CD4-positive, alpha-beta T cell treated with Interleukin-15 for 1 hour (primary cell): ENCODE results near the gene ABHD17A.
"Not testable (repeated sequence)": the region's sequence is repeated elsewhere in the genome, so short reads cannot be mapped to it uniquely, and the experiment has no call there.

ENCODE experiments used
- DNase-seq: peaks from one replicate; pipeline ENCODE4 v3.0.0-alpha.2; 2020

ABHD17A gene

DNA sequence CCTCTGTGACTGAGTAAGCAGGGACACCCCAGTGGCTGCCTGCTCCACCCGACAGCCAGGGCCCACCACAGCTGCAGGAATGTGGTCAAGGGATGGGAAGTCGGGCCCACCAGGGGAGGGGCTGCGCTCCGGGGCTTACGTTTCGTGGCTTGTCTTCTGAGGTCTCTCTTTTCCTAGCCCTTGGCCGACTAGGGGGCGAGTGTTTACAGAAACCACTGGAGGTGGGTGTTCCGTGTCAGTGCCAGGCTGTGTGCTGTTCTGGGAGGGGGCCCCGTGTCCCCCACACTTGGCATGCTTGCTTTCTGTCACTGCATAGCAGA, 24.4 kb upstream of the ABHD17A start:
- DNase-seq = no peak

DNA sequence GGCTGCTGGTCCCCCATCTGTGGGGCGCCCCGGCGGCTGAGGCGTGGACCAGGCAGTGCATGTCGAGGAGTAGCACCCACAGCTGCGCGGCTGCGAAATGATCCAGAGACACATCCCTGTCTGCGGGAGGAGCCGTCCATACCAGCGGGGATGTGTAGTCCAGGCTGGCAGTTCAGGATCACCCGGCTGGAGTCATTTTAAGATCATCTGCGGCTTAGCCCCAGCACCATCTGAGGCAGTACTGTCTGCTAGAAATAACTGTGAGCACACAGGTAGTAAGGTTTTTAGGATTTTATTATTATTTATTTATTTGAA, 23.0 kb upstream of the ABHD17A start:
- no peak for DNase-seq

DNA sequence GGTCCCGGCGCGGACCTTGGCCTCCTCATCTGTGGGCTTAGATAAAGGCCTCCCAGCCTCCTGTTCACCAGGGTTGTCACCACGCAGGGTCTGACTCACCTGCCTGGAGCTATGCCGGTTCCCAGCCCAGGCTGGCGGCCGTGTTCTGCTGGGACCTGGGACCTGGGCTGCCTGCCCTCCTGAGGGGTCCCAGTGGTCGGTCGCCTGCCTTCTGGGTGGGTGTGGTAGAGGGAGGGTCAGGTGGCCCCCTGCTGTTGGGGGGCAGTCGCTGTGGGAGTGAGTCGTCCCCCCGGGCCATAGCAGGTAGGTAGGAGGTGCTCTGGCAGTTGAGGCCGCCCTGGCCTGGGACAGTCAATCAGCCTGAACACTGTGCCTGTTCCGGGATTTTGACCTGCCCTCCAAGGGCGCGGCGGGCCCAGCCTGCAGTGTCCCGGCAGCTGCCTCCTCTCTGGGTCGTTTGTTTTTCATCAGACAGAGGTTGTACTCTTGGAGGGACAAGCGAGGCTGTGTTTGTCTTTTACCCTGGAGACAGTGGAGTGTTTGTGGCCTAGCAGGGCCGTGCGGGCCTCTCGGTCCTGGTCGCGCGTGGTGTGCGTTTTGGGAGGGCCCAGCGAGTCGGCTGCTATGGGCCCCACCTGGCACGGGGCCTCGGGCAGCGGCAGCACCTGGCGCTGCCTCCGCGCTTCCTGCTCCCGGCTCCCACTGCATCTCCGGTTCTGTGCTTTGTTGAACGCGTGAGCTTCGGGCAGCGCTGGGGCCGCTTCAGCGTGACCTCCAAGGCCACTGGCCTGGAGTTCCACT, 22.5 kb upstream of the ABHD17A start:
- DNase-seq = no peak

DNA sequence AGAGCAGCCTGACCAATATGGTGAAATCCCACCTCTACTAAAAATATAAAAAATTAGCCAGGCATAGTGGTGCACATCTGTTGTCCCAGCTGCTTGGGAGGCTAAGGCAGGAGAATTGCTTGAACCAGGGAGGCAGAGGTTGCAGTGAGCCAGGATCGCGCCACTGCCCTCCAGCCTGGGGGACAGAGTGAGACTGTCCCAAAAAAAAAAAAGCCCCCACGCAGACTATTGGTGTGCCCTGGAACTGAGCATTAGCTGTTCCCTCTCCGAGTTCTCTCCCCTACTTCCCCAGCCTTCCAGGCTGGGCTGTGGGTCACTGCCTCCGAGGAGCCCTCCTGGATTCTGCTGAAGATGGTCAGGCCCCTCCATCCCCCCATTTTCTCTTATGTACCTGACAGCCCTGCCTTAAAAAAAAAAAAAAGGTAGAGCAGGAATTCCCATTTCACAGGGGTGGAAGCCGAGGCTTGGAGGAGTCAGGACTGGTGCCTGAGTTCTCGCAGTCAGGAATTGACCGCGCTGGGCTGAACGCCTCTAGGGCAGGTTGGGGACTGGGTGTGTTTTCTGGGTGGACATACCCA, 21.8 kb upstream of the ABHD17A start:
- DNase-seq = no peak

DNA sequence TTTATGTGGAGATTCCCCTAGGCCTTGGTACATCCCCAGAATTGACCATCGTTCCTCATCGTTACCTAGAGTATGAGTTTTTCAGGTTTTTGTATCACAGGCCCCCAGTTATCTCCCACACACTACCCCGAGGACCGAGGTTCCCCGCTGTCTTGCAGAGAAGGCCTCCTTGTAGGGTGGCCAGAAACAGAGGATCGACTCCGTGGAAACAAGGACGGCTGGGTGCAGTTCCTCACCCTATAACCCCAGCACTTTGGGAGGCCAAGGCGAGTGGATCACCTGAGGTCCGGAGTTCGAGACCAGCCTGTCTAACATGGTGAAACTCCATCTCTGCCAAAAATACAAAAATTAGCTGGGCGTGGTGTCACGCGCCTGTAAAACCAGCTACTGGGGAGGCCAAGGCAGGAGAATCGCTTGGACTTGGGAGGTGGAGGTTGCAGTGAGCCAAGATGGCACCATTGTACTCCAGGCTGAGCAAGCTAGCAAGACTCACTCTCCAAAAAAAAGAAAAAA, 20.6 kb upstream of the ABHD17A start:
- no peak for DNase-seq

DNA sequence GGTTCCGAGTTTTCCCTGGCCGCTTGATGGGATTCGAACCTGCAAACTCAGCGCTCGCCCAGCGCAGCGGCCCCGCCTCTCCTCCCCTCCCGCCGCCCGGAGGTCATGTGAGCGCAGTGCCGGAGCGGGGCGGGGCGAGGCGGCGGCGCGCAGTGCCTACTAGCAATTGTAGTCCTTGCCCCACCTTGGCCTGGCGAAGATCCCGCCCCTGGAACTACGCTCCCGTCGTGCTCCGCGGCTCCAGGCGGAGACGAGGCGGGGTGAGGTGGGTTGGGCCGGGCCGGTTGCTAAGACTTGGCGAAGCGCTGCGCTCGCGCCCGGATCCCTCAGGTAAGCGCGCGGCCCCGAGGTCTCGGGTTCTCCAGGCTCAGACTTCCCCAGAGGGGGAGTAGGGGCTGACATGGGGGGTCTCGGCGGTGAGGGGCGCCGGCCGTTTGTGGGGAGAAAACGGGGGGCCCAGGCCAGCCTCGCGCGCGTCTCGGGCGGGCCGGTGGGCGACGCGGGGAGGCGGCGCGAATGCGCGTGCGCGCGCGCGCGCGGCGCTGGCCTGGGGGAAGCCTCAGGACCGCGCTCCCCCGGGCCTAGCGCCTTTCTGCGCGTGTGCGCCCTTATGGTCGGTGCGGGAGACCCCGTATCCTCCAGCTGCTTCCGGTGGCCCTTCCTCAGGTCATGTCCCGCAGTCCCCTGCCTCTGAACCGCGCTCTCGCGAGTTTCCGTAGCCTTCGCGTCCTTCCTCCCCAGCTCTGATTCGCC, 20.0 kb upstream of the ABHD17A start, which contains the start of the genes ADAT3 and SCAMP4:
TSS of gene ADAT3 (plus strand) at position 290 of the 753 bp plus-strand sequence. CDS start 6,649 bp downstream, outside the sequence.
TSS of gene SCAMP4 (plus strand) at position 290 of the 753 bp plus-strand sequence. CDS start 9,621 bp downstream, outside the sequence.
- DNase-seq = peak; percentile 99

DNA sequence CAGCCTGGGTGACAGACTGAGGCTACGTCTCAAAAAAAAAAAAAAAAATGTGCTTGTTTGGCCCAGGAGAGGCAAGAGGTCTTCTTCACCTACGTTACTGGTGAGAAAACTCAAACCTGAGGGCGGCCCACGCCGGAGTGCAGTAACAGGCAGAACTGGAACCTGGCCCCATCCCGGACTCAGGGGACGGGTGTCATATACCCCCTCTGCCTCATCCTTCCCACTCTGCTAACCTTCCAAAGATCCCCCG, 19.5 kb upstream of the ABHD17A start:
- no peak for DNase-seq

DNA sequence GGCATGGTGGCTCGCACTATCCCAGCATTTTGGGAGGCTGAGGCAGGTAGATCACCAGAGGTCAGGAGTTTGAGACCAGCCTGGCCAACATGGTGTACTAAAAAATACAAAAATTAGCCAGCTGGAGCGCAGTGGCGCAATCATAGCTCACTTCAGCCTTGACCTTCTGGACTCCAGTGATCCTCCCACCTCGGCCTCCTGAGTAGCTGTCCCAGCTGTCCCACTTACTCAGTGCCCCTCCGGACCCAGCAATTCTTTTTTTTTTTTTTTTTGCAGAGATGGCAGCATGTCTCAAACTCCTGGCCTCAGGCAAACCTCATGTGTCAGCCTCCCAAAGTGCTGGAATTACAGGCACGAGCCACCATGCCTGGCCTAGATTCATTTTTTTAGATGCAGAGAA, 17.6 kb upstream of the ABHD17A start:
- no peak for DNase-seq

DNA sequence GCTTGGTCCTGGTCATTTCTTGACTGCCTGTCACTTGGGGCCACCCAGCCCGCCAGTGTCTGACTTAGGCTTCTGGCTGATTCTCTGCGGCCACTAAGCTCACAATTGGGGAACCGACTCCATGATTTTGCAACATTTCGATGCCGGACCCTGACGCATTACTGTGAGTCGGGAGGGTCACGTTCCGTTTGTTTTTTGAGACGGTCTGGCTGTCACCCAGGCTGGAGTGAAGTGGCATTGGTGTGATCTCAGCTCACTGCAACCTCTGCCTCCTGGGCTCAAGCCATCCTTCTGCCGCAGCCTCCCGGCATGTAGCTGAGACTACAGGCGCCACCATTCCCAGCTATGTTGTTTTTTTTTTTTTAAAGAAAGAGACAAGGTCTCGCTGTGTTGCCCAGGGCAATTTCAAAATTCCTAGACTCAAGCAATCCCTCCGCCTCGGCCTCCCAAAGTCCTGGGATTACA, 16.7 kb upstream of the ABHD17A start:
- DNase-seq = peak; percentile 80

DNA sequence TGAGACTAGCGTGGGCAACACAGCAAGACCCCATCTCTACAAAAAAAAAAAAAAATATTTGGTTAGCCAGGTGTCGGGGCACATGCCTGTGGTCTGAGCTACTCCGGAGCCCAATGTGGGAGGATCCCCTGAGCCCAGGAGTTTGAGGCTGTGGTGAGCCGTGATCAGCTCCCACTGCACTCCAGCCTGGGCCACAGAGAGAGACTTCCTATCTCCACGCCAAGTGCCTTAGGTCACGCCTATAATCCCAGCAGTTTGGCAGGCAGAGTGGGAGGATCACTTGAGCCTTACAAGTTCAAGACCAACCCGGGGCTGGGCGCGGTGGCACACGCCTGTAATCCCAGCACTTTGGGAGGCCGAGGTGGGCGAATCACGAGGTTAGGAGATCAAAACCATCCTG, 11.2 kb upstream of the ABHD17A start:
- no peak for DNase-seq

DNA sequence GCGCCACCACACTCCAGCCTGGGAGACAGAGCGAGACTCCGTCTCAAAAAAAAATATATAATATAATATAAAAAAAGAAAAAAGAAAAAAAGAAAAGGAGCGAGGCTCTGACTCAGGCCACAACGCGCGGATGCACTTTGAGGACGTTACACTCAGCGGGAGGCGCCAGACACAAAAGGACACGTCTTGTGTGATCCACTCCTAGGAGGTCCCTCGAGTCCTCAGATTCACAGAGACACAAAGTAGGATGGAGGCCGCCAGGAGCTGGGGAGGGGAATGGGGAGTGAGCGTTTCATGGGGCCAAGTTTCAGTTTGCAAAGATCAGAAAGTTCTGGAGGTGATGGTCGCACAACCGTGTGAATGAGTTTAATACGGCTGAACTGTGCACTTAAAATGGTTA, 8.5 kb upstream of the ABHD17A start:
- no peak for DNase-seq

DNA sequence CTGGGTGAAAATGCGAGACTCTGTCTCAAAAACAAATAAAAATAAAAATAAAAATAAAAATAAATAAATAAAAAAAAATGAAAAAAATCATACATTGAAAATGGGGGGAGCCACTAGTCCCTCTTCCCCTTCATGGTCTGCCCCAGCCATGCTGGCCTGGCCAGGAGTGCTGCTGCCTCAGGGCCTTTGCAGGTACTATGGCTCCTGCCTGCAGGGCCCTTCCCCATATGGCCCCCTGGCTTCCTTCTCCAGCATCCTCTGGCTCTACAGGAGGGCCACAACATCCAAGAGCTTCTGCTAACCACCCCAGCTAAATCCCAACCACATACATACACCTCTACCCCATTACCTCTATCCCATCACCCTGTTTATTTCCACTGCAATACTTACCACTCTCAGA, 4.6 kb upstream of the ABHD17A start:
- DNase-seq = no peak

DNA sequence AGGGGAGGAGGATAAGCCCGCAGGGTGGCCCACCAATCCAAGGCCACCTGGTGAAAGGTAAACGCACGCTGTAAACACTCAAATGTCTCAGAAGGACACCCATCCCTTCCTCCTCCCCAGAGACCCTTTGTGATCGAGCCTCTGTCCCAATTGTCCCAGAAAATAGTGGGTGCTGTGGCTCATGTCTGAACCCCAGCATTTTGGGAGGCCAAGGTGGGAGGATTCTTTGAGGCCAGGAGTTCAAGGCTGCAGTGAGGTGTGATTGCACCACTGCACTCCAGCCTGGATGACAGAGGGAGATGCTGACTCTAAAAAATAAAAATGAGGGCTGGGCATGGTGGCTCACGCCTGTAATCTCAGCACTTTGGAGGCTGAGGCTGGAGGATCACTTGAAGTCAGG, 3.1 kb upstream of the ABHD17A start:
- DNase-seq = no peak

DNA sequence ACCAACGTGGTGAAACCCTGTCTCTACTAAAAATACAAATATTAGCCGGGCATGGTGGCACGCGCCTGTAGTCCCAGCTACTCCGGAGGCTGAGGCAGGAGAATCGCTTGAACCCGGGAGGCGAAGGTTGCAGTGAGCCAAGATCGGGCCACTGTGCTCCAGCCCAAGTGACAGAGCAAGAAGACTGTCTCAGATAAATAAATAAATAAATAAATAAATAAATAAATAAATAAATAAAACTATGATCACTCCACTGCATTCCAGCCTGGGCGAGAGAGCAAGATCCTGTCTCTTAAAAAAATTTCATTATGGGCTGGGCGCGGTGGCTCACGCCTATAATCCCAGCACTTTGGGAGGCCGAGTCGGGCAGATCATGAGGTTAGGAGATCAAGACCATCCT, 1.1 kb upstream of the ABHD17A start:
- not testable (repeated sequence) for DNase-seq

DNA sequence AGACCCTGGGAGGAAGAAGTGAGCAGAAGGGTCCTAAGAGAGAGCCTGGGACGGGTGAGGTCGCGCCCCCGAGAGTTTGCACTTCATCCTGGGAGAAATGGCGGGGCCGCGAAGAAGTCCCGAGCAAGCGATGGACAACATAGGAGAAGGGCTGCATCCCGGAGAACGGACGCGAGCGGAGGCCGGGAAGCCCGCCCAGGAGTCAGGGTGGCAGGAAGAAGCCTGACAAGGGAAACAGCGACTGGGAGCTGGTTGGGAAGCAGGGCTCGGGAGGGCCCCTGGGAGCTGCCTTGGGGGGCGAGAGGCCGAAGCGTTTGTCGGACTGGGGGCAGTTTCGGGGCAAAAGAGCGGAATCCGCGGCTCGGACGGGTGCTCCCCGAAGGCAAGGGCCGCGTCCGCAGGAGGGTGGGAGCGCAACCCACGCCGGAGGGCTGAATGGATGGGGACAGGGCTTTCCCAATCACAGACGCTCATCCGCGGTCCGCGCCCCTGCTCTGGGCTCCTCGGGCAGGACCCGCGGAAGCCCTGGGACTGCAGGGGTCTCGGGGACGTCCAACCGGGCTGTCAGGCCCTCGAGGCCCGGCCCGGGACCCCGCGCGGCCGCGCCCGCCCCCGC, 469 bp downstream of the ABHD17A start:
- DNase-seq = no peak

DNA sequence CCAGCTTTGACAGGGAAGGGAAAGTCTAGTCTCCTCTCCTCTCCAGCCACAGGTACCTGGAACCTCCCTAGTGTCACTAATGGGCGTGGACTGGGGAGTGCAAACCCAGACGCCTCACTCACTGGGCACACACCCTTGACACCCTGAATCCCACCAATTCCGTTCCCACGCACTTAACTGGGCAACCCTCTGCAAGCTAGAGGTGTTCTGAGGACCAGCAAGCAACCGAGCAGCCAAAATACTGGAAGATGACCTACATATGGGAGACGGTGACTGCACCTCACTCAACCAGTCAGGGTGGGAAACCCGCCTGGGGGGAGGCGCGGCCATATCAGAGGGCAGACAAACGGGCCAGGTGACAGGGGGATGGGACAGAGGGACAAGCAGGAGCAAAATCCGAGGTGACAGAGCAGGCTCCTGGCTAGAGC, 991 bp downstream of the ABHD17A start:
- peak; percentile 64 for DNase-seq

DNA sequence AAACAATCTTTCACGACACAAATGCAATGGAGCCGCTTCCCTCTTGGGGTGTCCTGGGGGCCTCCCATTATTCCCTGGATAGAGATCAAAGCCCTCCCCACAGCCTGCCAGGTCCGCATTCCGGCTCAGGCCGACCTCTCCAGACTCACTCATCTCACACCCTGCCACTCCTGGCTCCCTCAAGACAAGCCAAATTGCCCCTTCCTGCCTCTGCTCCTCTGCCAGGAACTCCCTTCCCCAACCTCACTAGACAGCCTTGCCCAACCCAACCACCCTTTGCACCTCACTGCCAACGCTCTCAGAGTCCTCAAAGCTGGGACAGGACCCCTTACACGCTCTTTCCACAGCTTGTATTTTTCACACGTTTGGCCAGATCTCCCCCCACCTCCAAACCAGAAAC, 1.5 kb downstream of the ABHD17A start:
- no peak for DNase-seq

DNA sequence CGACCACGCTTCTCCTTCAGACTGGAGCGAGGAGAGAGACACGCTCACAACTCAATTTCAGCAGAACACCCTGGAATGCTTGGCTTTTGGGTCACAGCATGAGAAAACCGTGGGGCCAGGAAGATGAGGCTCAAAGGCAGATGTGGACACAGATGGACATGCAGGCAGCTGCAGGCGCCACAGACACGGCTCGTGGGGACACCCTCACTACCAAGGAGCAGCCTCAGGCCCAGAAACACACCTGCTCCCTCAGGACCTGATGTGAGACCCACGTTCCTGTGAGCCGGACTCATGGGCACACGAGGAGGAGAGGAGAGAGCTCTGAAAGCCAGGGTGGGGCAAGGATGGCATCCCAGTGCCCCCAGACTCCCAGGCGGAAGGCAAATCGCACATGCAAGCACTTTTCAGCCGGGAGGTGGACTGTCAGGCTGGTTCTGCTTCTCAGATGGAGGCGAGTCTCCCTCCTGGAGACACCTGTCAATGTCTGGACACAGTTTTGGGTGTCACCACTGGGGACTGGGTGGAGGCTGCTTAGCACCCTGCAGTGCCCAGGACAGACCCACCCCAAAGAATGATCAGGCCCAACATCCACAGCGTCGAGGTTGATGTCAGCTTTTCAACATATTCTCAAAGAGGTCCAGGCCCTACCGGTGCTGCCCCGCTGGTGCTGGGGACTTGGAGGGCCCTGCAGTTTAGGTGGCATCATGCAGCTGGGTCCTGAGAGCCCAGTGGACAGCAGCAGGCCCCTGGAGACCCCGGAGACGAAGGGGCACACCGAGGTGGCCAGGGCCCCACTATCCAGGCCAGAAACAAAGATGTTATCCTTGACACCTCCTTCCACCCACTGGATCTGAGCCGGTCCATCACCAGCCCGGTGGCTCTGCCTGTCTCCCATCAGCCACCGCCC, 2.3 kb downstream of the ABHD17A start:
- DNase-seq = no peak

DNA sequence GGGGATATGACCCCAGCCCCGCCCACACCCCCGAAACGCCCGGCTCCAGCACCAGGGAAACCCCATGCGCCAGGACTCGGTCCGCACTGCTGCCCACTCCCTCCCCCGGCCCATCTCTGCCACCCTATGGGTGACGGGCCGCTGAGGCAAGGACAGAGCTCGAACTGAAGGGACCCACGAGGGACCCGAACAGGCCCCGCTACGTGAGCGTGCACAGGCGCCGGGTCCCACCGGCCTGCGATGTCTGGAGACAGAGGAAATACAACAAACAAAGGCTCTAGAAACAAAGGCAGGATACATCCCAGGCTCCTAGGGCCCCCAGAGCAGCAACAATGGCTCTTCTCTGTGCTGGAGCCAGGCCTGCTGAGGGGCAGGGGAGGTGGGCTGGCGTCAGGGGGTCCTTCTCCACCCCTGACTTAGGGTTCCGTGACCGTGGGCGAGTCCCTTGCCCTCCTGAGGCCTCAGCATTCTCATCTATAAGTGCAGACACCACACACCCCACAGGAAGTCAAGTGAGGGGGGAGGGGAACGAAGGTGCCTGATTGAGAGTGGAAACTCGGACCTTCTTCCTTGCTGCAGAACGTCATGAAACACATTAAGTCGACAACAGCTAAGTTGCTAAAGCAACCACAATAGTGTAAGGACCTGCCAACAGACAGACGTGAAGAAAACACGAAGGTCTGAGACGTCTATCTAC, 3.1 kb downstream of the ABHD17A start:
- DNase-seq = peak; percentile 88

DNA sequence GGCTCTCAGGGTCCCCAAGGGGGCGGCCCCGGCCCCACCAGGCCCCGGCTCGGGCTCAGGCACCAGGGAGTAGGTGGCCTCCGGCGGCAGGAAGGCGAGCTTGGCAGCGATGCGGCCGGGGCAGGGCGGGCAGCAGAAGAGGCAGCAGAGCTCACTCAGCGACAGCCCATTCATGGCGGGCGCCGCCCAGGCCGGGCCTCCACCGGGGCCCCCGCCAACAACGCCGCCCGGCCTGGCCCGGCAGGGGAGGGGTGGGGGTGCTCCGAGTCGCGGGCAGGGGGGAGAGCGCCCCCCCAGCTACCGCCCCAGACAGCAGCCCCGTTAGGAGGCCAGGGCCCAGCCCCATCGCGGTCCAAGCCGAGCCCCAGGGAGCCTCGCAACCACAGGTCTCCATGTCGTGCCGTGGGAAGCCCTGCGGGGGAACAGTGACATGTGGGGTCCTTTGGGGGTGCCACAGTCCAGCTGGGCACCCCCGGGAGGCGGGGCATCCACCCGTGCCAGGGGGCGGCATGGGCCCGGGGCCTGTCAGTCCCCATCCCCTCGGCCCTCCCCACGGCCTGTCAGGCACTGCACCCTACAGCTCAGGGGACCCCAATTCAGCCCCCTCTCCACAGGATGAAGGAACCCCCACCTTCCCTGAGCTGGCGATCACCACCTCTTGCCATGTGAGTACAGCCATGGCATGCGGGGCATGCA, 3.8 kb downstream of the ABHD17A start:
- not testable (repeated sequence) for DNase-seq
